PC-9 (cell line): Measurements from ENCODE around the gene HPS1.

ENCODE experiments used
- CTCF ChIP-seq: fragments of 200-600 bp; sonication (generic); conservative IDR thresholded peaks from 2 replicates; pipeline ENCODE4 v1.6.1; 2017; ENCODE audit warnings: mixed run types, antibody characterized with exemption, mild to moderate bottlenecking, moderate library complexity
- EZH2 ChIP-seq: fragments of 200-600 bp; sonication (generic); IDR thresholded peaks from 2 replicates; pipeline ENCODE4 v1.8.0; 2017; ENCODE audit warnings: antibody characterized with exemption, low read depth

DNA sequence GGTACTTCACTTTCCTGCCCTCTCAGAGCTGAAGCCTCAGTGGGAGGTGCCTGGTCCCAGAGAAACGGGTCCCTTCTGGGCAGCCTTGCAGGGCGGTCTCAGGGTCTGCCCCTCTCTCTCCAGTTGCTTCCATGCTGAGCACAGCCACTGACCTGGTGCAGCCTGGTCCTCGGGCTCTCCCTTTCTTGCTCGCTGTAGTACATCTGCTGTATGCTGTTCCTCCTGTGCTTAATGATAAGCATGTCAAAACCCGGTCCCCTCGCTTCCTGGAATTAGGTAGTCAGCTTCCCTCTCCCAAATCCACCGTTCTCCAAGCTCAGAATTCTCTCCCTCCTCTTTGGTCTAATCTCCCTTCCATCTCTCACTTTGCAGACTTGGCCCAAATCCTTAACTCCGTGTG lies 11.0 kb upstream of the HPS1 start:
- TF ChIP-seq CTCF (no peak), EZH2 (no peak)
